HEK293 (cell line): ENCODE data around the gene PRSS8.

Experiments
- CTCF ChIA-PET: fragments of 350-600 bp; formaldehyde crosslinking; extraction: SDS; loops from one replicate; lab custom pipeline; 2021; ENCODE audit warnings: antibody characterized with exemption; lab: Yijun Ruan, JAX
- POLR2A ChIA-PET: fragments of 300-600 bp; formaldehyde crosslinking; extraction: SDS; loops from one replicate; lab custom pipeline; 2020; ENCODE audit warnings: antibody characterized with exemption, inconsistent platforms; lab: Yijun Ruan, JAX
- H3K27ac ChIP-seq: fragments of 200-500 bp; sonication (Bioruptor generic); 2 replicates; pipeline ENCODE4 v1.5.1; 2014; ENCODE audit warnings: low read depth, low read length, control low read depth, inconsistent platforms; ENCODE audit errors: extremely low read depth
- H3K36me3 ChIP-seq, 2 experiments: fragments of 200-500 bp in 1 of 2; sonication (Bioruptor generic) in 1 of 2; 1 replicate in 1 of 2; 2 replicates in 1 of 2; pipeline ENCODE4 v1.5.1; 2014 to 2017; ENCODE audit warnings: inconsistent platforms in 2 of 2, low read length in 2 of 2; ENCODE audit not compliant: control insufficient read depth in 2 of 2, insufficient read depth in 1 of 2
- H3K4me1 ChIP-seq: fragments of 200-500 bp; sonication (Bioruptor generic); 2 replicates; pipeline ENCODE4 v1.5.1; 2014; ENCODE audit warnings: mild to moderate bottlenecking, low read length, inconsistent platforms; ENCODE audit not compliant: control insufficient read depth, insufficient read depth
- H3K4me3 ChIP-seq: 2 replicates; pipeline ENCODE4 v1.5.1; 2011; ENCODE audit warnings: low read depth, mild to moderate bottlenecking, control low read depth, low read length, moderate library complexity
- H3K9me3 ChIP-seq: fragments of 200-500 bp; sonication (Bioruptor generic); 2 replicates; pipeline ENCODE4 v1.5.1; 2014; ENCODE audit warnings: low read depth, low read length, inconsistent platforms; ENCODE audit not compliant: control insufficient read depth, insufficient read depth
- HOXA7 ChIP-seq: sonication (generic); formaldehyde crosslinking; IDR thresholded peaks from 2 replicates; pipeline ENCODE4 v1.8.1; 2022; ENCODE audit warnings: missing genetic modification reagents, borderline replicate concordance
- KLF16 ChIP-seq: fragments of 450-650 bp; formaldehyde crosslinking; IDR thresholded peaks from 2 replicates; pipeline ENCODE4 v1.5.1; 2017; ENCODE audit warnings: missing biosample characterization, missing genetic modification characterization
- KLF9 ChIP-seq: fragments of 450-650 bp; formaldehyde crosslinking; IDR thresholded peaks from 2 replicates; pipeline ENCODE4 v1.5.1; 2016; ENCODE audit warnings: missing biosample characterization, missing genetic modification characterization, low read depth
- SP2 ChIP-seq: fragments of 450-650 bp; formaldehyde crosslinking; IDR thresholded peaks from 2 replicates; pipeline ENCODE4 v1.5.1; 2016; ENCODE audit warnings: missing biosample characterization, missing genetic modification characterization
- SP3 ChIP-seq: fragments of 450-650 bp; formaldehyde crosslinking; IDR thresholded peaks from 2 replicates; pipeline ENCODE4 v1.5.1; 2016; ENCODE audit warnings: missing biosample characterization, missing genetic modification characterization
- YY2 ChIP-seq: fragments of 450-650 bp; formaldehyde crosslinking; IDR thresholded peaks from 2 replicates; pipeline ENCODE4 v1.5.1; 2016; ENCODE audit warnings: missing biosample characterization, missing genetic modification characterization
- ZBTB17 ChIP-seq: fragments of 450-650 bp; formaldehyde crosslinking; IDR thresholded peaks from 2 replicates; pipeline ENCODE4 v1.5.1; 2016; ENCODE audit warnings: missing biosample characterization, missing genetic modification characterization
- ZBTB8A ChIP-seq: fragments of 450-650 bp; formaldehyde crosslinking; IDR thresholded peaks from 2 replicates; pipeline ENCODE4 v1.5.1; 2016; ENCODE audit warnings: missing biosample characterization, missing genetic modification characterization
- ZEB2 ChIP-seq: fragments of 450-650 bp; formaldehyde crosslinking; IDR thresholded peaks from 2 replicates; pipeline ENCODE4 v1.5.1; 2016; ENCODE audit warnings: missing biosample characterization, missing genetic modification characterization
- ZNF121 ChIP-seq: fragments of 450-650 bp; formaldehyde crosslinking; IDR thresholded peaks from 2 replicates; pipeline ENCODE4 v1.5.1; 2016; ENCODE audit warnings: missing biosample characterization, missing genetic modification characterization
- ZNF274 ChIP-seq, 2 experiments: fragments of 200-500 bp in 1 of 2; fragments of 450-650 bp in 1 of 2; sonication (Bioruptor generic) in 1 of 2; formaldehyde crosslinking in 1 of 2; IDR thresholded peaks; 2 replicates each; pipeline versions ENCODE4 v1.5.1 to v1.6.1; 2014 to 2016; ENCODE audit warnings: borderline replicate concordance in 1 of 2, inconsistent platforms in 1 of 2, low read length in 1 of 2, missing biosample characterization in 1 of 2, missing genetic modification characterization in 1 of 2
- ZNF354C ChIP-seq: fragments of 450-650 bp; formaldehyde crosslinking; IDR thresholded peaks from 2 replicates; pipeline ENCODE4 v1.5.1; 2016; ENCODE audit warnings: missing biosample characterization, missing genetic modification characterization, low read depth, borderline replicate concordance
- ZNF473 ChIP-seq: fragments of 450-650 bp; formaldehyde crosslinking; IDR thresholded peaks from 2 replicates; pipeline ENCODE4 v1.5.1; 2017; ENCODE audit warnings: missing biosample characterization, missing genetic modification characterization
- ZNF777 ChIP-seq: fragments of 450-650 bp; formaldehyde crosslinking; IDR thresholded peaks from 2 replicates; pipeline ENCODE4 v1.5.1; 2017; ENCODE audit warnings: missing biosample characterization, missing genetic modification characterization, borderline replicate concordance
- TF ChIP-seq, protein P1 (sequence below): fragments of 450-650 bp; formaldehyde crosslinking; IDR thresholded peaks from 2 replicates; pipeline ENCODE4 v1.5.1; 2016; ENCODE audit warnings: missing biosample characterization, missing genetic modification characterization
- TF ChIP-seq, protein P2 (sequence below): fragments of 450-650 bp; formaldehyde crosslinking; IDR thresholded peaks from 2 replicates; pipeline ENCODE4 v1.5.1; 2016; ENCODE audit warnings: missing biosample characterization, missing genetic modification characterization
- TF ChIP-seq, protein P3 (sequence below): fragments of 450-650 bp; formaldehyde crosslinking; IDR thresholded peaks from 2 replicates; pipeline ENCODE4 v1.5.1; 2016; ENCODE audit warnings: missing biosample characterization, missing genetic modification characterization
- TF ChIP-seq, protein P4 (sequence below): fragments of 450-650 bp; formaldehyde crosslinking; IDR thresholded peaks from 2 replicates; pipeline ENCODE4 v1.5.1; 2016; ENCODE audit warnings: missing biosample characterization, missing genetic modification characterization
- TF ChIP-seq, protein P5 (sequence below): fragments of 450-650 bp; formaldehyde crosslinking; IDR thresholded peaks from 2 replicates; pipeline ENCODE4 v1.5.1; 2017; ENCODE audit warnings: missing biosample characterization, missing genetic modification characterization

Gene PRSS8

DNA sequence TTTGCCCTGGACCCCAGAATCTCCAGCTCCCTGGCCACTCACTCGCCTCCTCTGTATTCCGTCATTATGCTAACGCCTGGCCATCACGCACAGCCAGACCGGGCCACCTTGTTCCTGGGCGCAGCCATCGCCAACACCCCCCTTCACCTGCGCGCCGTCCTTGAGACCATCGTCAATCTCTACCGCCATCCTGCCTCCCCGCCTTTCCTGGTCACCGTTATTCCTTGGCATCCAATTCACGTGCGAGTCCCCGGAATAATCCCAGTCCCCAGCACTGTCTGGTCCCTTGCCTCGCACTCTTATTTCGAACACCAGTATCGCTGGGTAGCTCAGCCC lies 41.5 kb downstream of the PRSS8 start (continued):
- TF ChIP-seq, protein P1, sequence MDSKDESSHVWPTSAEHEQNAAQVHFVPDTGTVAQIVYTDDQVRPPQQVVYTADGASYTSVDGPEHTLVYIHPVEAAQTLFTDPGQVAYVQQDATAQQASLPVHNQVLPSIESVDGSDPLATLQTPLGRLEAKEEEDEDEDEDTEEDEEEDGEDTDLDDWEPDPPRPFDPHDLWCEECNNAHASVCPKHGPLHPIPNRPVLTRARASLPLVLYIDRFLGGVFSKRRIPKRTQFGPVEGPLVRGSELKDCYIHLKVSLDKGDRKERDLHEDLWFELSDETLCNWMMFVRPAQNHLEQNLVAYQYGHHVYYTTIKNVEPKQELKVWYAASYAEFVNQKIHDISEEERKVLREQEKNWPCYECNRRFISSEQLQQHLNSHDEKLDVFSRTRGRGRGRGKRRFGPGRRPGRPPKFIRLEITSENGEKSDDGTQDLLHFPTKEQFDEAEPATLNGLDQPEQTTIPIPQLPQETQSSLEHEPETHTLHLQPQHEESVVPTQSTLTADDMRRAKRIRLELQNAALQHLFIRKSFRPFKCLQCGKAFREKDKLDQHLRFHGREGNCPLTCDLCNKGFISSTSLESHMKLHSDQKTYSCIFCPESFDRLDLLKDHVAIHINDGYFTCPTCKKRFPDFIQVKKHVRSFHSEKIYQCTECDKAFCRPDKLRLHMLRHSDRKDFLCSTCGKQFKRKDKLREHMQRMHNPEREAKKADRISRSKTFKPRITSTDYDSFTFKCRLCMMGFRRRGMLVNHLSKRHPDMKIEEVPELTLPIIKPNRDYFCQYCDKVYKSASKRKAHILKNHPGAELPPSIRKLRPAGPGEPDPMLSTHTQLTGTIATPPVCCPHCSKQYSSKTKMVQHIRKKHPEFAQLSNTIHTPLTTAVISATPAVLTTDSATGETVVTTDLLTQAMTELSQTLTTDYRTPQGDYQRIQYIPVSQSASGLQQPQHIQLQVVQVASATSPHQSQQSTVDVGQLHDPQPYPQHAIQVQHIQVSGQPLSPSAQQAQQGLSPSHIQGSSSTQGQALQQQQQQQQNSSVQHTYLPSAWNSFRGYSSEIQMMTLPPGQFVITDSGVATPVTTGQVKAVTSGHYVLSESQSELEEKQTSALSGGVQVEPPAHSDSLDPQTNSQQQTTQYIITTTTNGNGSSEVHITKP (tag by site-specific recombination): peak; percentile 77
- TF ChIP-seq, protein P2, sequence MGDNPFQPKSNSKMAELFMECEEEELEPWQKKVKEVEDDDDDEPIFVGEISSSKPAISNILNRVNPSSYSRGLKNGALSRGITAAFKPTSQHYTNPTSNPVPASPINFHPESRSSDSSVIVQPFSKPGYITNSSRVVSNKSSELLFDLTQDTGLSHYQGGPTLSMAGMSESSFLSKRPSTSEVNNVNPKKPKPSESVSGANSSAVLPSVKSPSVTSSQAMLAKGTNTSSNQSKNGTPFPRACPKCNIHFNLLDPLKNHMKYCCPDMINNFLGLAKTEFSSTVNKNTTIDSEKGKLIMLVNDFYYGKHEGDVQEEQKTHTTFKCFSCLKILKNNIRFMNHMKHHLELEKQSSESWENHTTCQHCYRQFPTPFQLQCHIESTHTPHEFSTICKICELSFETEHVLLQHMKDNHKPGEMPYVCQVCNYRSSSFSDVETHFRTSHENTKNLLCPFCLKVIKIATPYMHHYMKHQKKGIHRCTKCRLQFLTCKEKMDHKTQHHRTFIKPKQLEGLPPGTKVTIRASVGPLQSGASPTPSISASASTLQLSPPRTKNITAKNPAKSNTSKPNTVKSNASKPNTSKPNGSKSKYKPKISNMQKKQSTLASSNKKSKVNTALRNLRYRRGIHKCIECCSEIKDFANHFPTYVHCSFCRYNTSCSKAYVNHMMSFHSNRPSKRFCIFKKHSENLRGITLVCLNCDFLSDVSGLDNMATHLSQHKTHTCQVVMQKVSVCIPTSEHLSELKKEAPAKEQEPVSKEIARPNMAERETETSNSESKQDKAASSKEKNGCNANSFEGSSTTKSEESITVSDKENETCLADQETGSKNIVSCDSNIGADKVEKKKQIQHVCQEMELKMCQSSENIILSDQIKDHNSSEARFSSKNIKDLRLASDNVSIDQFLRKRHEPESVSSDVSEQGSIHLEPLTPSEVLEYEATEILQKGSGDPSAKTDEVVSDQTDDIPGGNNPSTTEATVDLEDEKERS: no peak
- 0 out of 2 replicates have a peak, but pooled peaks have one; percentile 34 for TF ChIP-seq KLF16
- TF ChIP-seq ZEB2: no peak
- TF ChIP-seq YY2 (tag by site-specific recombination): peak; percentile 83
- no peak for TF ChIP-seq HOXA7 (CRISPR knock-in tag)
- TF ChIP-seq ZNF777 (tag by site-specific recombination): no peak
- TF ChIP-seq, protein P3, sequence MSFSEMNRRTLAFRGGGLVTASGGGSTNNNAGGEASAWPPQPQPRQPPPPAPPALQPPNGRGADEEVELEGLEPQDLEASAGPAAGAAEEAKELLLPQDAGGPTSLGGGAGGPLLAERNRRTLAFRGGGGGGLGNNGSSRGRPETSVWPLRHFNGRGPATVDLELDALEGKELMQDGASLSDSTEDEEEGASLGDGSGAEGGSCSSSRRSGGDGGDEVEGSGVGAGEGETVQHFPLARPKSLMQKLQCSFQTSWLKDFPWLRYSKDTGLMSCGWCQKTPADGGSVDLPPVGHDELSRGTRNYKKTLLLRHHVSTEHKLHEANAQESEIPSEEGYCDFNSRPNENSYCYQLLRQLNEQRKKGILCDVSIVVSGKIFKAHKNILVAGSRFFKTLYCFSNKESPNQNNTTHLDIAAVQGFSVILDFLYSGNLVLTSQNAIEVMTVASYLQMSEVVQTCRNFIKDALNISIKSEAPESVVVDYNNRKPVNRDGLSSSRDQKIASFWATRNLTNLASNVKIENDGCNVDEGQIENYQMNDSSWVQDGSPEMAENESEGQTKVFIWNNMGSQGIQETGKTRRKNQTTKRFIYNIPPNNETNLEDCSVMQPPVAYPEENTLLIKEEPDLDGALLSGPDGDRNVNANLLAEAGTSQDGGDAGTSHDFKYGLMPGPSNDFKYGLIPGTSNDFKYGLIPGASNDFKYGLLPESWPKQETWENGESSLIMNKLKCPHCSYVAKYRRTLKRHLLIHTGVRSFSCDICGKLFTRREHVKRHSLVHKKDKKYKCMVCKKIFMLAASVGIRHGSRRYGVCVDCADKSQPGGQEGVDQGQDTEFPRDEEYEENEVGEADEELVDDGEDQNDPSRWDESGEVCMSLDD (tag by site-specific recombination): no peak

GRCh38 chr16:31093132-31093703 lies 42.3 kb downstream of the PRSS8 start:
- POLR2A ChIA-PET: interaction anchor here (1.1 to 4.0 kb wide), 9 partner anchors 9 to 367 kb away, joined by 3 to 26 read pairs (median 6); partner anchors contain the start of genes ARMC5, FUS, KAT8 and STX4
- H3K4me1 ChIP-seq: peaks cover 3% of the 10 kb centered on the region; the same call in 1 of the 2 replicates
- H3K9me3 ChIP-seq: no peaks in the 10 kb centered on the region
- TF ChIP-seq SP3 (tag by site-specific recombination) (peak; percentile 60), ZBTB17 (tag by site-specific recombination) (peak; percentile 26; the same call in 1 of the 2 replicates), KLF9 (tag by site-specific recombination) (peak; percentile 44; the same call in 1 of the 2 replicates), ZNF274 (IDR thresholded peaks at IDR 0.05; ENCODE audit: low read length) (no peak), ZNF274 (tag by site-specific recombination; IDR thresholded peaks at IDR 0.05; ENCODE audit: borderline replicate concordance) (no peak), SP2 (tag by site-specific recombination) (peak; percentile 51), ZBTB8A (tag by site-specific recombination) (no peak), ZNF473 (tag by site-specific recombination) (no peak), ZNF121 (tag by site-specific recombination) (no peak), ZNF354C (tag by site-specific recombination) (no peak)
- TF ChIP-seq, protein P4, sequence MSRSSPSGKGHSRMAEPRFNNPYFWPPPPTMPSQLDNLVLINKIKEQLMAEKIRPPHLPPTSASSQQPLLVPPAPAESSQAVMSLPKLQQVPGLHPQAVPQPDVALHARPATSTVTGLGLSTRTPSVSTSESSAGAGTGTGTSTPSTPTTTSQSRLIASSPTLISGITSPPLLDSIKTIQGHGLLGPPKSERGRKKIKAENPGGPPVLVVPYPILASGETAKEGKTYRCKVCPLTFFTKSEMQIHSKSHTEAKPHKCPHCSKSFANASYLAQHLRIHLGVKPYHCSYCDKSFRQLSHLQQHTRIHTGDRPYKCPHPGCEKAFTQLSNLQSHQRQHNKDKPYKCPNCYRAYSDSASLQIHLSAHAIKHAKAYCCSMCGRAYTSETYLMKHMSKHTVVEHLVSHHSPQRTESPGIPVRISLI: peak; percentile 95
- TF ChIP-seq, protein P5, sequence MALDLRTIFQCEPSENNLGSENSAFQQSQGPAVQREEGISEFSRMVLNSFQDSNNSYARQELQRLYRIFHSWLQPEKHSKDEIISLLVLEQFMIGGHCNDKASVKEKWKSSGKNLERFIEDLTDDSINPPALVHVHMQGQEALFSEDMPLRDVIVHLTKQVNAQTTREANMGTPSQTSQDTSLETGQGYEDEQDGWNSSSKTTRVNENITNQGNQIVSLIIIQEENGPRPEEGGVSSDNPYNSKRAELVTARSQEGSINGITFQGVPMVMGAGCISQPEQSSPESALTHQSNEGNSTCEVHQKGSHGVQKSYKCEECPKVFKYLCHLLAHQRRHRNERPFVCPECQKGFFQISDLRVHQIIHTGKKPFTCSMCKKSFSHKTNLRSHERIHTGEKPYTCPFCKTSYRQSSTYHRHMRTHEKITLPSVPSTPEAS: no peak
- peaks cover 0 to 32% of the 10 kb centered on the region in 2 experiments; a peak in 2 of 3 replicates for H3K36me3 ChIP-seq
- peak overlapping the region; percentile 8 for H3K4me3 ChIP-seq
- H3K27ac ChIP-seq: no peak overlapping the region
- CTCF ChIA-PET: interaction anchor here (0.5 to 1.2 kb wide), 2 partner anchors 45 to 61 kb away, joined by 4 to 5 read pairs; no protein-coding TSS in a partner anchor
